DMS153 (cell line): ENCODE measurements around the gene GBGT1.
"Not testable (repeated sequence)": the region's sequence is repeated elsewhere in the genome, so short reads cannot be mapped to it uniquely, and the experiment has no call there.

ENCODE experiments used
- DNase-seq: peaks from one replicate; lab custom pipeline; 2025; lab: John Stamatoyannopoulos, UW

The GBGT1 gene

GRCh38 chr9:133163504-133164172 lies at the start of gene GBGT1:
TSS of gene GBGT1 (minus strand) at chr9:133163914. CDS start at chr9:133162412, 1,502 bp downstream.
- DNase-seq, result no peak

- DNase-seq, result no peak
These were observed 46.9 kb upstream of the GBGT1 start for GRCh38 chr9:133210609-133211008.

GRCh38 chr9:133210202-133210532 lies 46.5 kb upstream of the GBGT1 start:
- DNase-seq, result no peak

- DNase-seq, result not testable (repeated sequence)
These were observed 45.9 kb upstream of the GBGT1 start for GRCh38 chr9:133209327-133210201.

- not testable (repeated sequence) for DNase-seq
These were observed 45.2 kb upstream of the GBGT1 start, which contains the start of gene OBP2B for GRCh38 chr9:133208880-133209300. TSS of gene OBP2B (minus strand) at chr9:133209250. CDS start at chr9:133209199, 51 bp downstream.

- DNase-seq, result not testable (repeated sequence)
These were observed 44.6 kb upstream of the GBGT1 start for GRCh38 chr9:133208171-133208879.

- no peak for DNase-seq
These were observed 43.9 kb upstream of the GBGT1 start for GRCh38 chr9:133207540-133208170.

- no peak for DNase-seq
These were observed 43.4 kb upstream of the GBGT1 start for GRCh38 chr9:133207021-133207531.

- no peak for DNase-seq
These were observed 42.5 kb upstream of the GBGT1 start for GRCh38 chr9:133205996-133206931.

GRCh38 chr9:133205481-133205887 lies 41.8 kb upstream of the GBGT1 start:
- DNase-seq, result not testable (repeated sequence)

- DNase-seq, result no peak
These were observed 41.3 kb upstream of the GBGT1 start for GRCh38 chr9:133204993-133205336.

GRCh38 chr9:133204335-133204992 lies 40.8 kb upstream of the GBGT1 start:
- DNase-seq, result no peak

- no peak for DNase-seq
These were observed 39.9 kb upstream of the GBGT1 start for GRCh38 chr9:133203506-133204075.

GRCh38 chr9:133202688-133203453 lies 39.2 kb upstream of the GBGT1 start:
- no peak for DNase-seq

- no peak for DNase-seq
These were observed 38.4 kb upstream of the GBGT1 start for GRCh38 chr9:133202145-133202513.

- DNase-seq, result no peak
These were observed 37.9 kb upstream of the GBGT1 start for GRCh38 chr9:133201424-133202144.

- no peak for DNase-seq
These were observed 36.9 kb upstream of the GBGT1 start for GRCh38 chr9:133200631-133201030.

GRCh38 chr9:133199648-133200321 lies 36.1 kb upstream of the GBGT1 start:
- DNase-seq, result no peak
